Immature natural killer cell (primary cell): ENCODE results near the gene PCAT7. TPM values are rescaled to one million over a fixed set of nuclear protein-coding genes. Genes with fewer than 3 reads are reported as not detected.
"Not testable (repeated sequence)": the region's sequence is repeated elsewhere in the genome, so short reads cannot be mapped to it uniquely, and the experiment has no call there.

Source experiments
- DNase-seq, 3 donors: peaks; one replicate each; pipeline ENCODE4 v3.0.0; 2022; ENCODE audit warnings: mixed read lengths in 1 of 3
- H3K27ac Mint-ChIP-seq, 6 donors: one replicate each; pipeline ENCODE4 v1.8.0; 2020; ENCODE audit warnings: mixed read lengths in 6 of 6, mild to moderate bottlenecking in 5 of 6, inconsistent platforms in 4 of 6, moderate library complexity in 3 of 6
- H3K27me3 Mint-ChIP-seq, 3 donors: one replicate each; pipeline ENCODE4 v1.8.0; 2020 to 2021; ENCODE audit warnings: low read depth in 3 of 3, mild to moderate bottlenecking in 3 of 3, mixed read lengths in 3 of 3, moderate library complexity in 3 of 3, inconsistent platforms in 1 of 3
- H3K36me3 Mint-ChIP-seq, 3 donors: one replicate each; pipeline ENCODE4 v1.8.0; 2020; ENCODE audit warnings: mixed read lengths in 3 of 3, inconsistent platforms in 2 of 3, mild to moderate bottlenecking in 2 of 3
- H3K4me1 Mint-ChIP-seq, 2 donors: one replicate each; pipeline ENCODE4 v1.8.0; 2020; ENCODE audit warnings: inconsistent platforms in 2 of 2, mild to moderate bottlenecking in 2 of 2, mixed read lengths in 2 of 2, moderate library complexity in 1 of 2
- H3K4me3 Mint-ChIP-seq, 5 donors: one replicate each; pipeline ENCODE4 v1.8.0; 2020; ENCODE audit warnings: mild to moderate bottlenecking in 5 of 5, mixed read lengths in 5 of 5, inconsistent platforms in 3 of 5, moderate library complexity in 3 of 5
- H3K9me3 Mint-ChIP-seq, 6 donors: one replicate each; pipeline ENCODE4 v1.8.0; 2020; ENCODE audit warnings: mild to moderate bottlenecking in 6 of 6, mixed read lengths in 6 of 6, inconsistent platforms in 4 of 6, moderate library complexity in 3 of 6
- polyA plus RNA-seq, 3 donors: library from polyadenylated mRNA; unstranded; fragments of 300-500 nt; fragmentation: Illumina TruSeq; gene quantifications; one replicate each; pipeline ENCODE4 v1.2.3, GENCODE V29; 2021

PCAT7 gene
- polyA plus RNA-seq, 3 donors from 2014 or later = not detected

DNA sequence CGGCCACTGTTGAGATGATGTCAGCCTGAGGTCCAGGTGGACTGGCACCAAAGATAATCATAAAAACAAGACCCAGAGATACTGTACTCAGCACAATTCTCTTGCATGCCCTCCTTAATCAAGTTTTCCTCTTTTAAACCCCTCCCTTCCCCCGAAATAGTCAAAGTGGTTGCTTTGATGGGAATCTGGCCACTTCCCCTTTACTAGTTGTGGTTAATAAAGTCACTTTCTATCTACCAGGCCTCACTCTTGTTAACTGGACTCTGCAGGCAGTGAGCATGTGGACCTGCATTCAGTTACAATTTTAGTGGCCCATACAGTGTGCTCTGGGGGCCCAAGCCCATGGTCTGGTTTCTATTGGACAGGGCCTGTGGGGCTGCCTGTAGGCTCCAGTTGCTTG lies 21.2 kb downstream of the PCAT7 start:
- Mint-ChIP-seq H3K9me3 (no peaks in the 10 kb centered on the region), H3K27me3 (peaks cover 7 to 11% (median 10%) of the 10 kb centered on the region in 3 donors)

DNA sequence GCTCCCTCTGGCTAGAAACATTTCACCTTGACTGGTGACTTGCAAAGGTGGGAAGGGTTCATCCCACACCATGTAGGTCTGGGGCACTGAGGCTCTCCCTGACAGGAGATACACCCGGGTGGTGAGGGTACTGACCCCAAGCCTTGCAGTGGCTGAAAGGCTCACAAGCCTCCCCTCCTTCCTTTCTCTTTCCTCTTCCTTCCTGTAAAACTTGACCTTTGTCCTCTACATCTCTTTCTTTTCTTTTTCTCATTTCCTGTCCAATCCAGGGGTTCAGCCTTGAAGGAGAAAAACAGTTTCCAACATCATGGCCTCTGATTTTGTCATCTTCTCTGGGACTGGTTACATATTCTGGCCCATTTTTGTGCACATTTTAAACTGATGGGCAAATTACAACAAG lies 22.2 kb downstream of the PCAT7 start:
- H3K4me3 Mint-ChIP-seq = no peak overlapping the region
- H3K36me3 Mint-ChIP-seq = no peaks in the 10 kb centered on the region
- H3K4me1 Mint-ChIP-seq = no peaks in the 10 kb centered on the region
- no peak for DNase-seq
- no peak overlapping the region for H3K27ac Mint-ChIP-seq
- no peaks in the 10 kb centered on the region for H3K9me3 Mint-ChIP-seq
- peaks cover 7 to 11% (median 10%) of the 10 kb centered on the region in 3 donors for H3K27me3 Mint-ChIP-seq

More for the DNA sequence above, 21.2 kb downstream of the PCAT7 start:
- no peaks in the 10 kb centered on the region for H3K4me1 Mint-ChIP-seq
- H3K27ac Mint-ChIP-seq = no peak overlapping the region
- no peak for DNase-seq
- H3K4me3 Mint-ChIP-seq = no peak overlapping the region
- no peaks in the 10 kb centered on the region for H3K36me3 Mint-ChIP-seq

DNA sequence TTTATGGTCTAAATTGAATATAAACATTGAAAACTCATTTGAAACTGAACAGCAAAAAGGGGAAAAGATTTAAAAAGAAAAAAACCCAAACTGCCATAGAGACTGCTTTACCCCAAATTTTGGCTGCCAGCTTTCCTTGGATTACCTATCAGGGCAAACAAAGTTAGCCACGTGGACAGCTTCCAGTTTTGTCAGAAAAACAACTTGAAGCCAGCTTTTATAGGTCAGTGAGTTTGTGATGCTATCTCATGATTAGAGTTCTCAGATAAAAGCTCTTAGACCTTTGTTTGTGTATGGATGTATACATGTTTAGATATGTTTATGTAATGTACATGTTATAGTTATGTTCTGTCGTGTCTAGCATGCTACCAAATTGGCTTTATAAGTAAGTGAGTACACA lies 22.7 kb downstream of the PCAT7 start:
- Mint-ChIP-seq H3K36me3 (no peaks in the 10 kb centered on the region), H3K27ac (no peak overlapping the region)

DNA sequence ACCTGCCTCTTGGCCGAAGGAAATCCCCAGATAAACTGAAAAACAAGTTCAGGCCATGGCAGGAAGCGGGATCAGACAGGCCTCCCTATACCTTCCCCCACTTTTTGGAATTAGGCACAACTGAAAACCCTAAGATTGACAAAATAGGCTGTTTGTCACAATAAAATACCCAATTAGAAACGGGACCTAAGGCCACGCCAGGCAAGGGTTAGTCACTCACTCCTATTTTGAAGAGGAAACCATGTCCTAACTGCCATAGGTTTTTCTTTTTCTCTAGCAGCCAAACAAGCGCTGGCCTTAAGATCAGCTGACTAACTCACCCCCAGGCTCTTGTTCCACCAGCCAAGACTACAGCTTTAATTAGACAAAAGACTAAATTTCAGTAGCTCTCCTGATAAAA lies 26.8 kb downstream of the PCAT7 start:
- no peak overlapping the region for H3K27ac Mint-ChIP-seq

More for the DNA sequence above, 22.7 kb downstream of the PCAT7 start:
- Mint-ChIP-seq H3K9me3 (no peaks in the 10 kb centered on the region), H3K4me3 (no peak overlapping the region), H3K4me1 (no peaks in the 10 kb centered on the region), H3K27me3 (peaks cover 9 to 11% (median 10%) of the 10 kb centered on the region in 3 donors)
- no peak for DNase-seq

DNA sequence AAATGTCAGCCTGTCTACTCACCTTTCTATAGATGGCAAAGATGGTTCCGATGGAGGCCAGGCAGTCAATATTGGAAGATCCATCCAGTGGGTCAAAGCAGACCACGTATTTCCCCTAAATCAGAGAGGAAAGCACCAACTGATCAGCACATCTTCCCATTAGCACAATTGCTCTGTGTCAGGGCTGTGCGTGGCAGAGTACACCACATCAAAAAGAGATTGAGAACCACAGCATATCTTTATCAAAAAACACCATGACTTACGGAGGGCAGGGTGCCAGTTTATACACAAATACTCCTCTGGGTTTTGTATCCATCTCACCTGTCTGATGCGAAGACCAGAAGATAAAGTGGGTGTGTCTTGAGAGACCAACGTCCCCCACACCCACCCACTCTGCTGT lies 29.7 kb downstream of the PCAT7 start:
- H3K4me1 Mint-ChIP-seq = no peaks in the 10 kb centered on the region
- DNase-seq = no peak
- no peak overlapping the region for H3K4me3 Mint-ChIP-seq
- no peaks in the 10 kb centered on the region for H3K36me3 Mint-ChIP-seq
- H3K27ac Mint-ChIP-seq = no peak overlapping the region
- H3K9me3 Mint-ChIP-seq = no peaks in the 10 kb centered on the region
- peaks cover 0 to 8% (median 3%) of the 10 kb centered on the region in 3 donors for H3K27me3 Mint-ChIP-seq

More for the DNA sequence above, 26.8 kb downstream of the PCAT7 start:
- Mint-ChIP-seq H3K36me3 (no peaks in the 10 kb centered on the region), H3K4me3 (no peak overlapping the region), H3K4me1 (no peaks in the 10 kb centered on the region), H3K9me3 (no peaks in the 10 kb centered on the region), H3K27me3 (peaks cover 3 to 6% (median 3%) of the 10 kb centered on the region in 3 donors)
- no peak for DNase-seq

DNA sequence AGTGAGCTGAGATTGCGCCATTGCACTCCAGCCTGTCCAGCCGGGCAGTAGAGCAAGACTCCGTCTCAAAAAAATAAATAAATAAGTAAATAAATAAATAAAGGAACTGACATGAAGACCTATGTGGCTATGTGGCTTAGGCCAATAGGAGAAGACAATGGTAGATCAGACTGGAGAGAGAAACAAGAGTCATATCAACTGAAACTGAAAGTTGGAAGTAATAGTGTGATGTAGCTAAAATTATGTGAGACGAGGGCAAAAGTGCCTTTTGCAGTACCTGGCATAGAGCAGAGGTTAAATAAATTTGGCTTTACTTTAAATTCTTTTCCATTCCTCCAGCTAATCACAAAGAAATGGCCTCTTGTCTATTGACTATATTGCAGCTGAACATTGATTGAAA lies 31.4 kb downstream of the PCAT7 start:
- Mint-ChIP-seq H3K4me1 (no peaks in the 10 kb centered on the region), H3K4me3 (no peak overlapping the region), H3K36me3 (no peaks in the 10 kb centered on the region), H3K27me3 (peaks cover 3 to 11% (median 4%) of the 10 kb centered on the region in 3 donors), H3K9me3 (no peaks in the 10 kb centered on the region), H3K27ac (no peak overlapping the region)
- DNase-seq = no peak

DNA sequence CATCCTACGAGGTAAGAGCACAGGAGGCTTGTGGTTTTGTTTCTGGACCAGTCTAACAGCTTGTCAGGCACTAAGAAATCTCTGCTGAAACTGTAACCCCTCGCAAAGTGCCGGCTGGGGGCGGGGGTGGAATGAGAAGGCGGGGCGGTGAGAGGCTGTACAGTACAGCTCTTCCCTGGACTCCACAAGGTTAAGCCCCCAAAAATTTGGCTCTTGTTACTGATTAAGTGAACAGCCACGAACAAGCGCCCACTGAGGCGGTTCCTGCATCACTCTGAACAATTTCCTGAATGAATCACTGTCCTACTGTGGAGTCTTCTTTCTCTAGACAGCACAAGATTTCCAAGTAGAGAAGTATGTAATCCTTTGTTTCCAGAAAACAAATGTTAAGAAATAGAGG lies 31.9 kb downstream of the PCAT7 start:
- Mint-ChIP-seq H3K4me3 (no peak overlapping the region), H3K4me1 (no peaks in the 10 kb centered on the region), H3K27ac (no peak overlapping the region), H3K36me3 (no peaks in the 10 kb centered on the region), H3K9me3 (no peaks in the 10 kb centered on the region), H3K27me3 (peaks cover 3 to 11% (median 4%) of the 10 kb centered on the region in 3 donors)
- DNase-seq = no peak

DNA sequence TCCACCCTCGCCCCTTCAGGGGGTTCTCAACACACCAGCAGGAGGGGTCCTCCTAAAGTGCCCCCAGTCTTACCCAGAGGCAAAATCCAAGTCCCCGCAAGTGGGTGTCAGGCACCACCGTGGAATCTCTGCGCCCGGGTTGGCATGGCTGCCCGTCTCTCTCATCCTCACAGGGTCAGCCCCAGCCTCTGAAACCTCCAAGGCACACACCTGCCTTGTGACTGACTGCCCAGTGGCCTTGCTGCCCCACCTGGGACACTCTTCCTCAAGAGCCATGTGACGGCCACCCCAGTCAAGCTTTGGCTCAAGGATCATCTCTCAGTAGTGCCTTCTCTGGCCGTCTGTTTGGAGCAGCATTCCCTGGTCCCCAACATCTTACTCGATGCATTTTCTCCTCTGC lies 33.8 kb downstream of the PCAT7 start:
- Mint-ChIP-seq H3K36me3 (no peaks in the 10 kb centered on the region), H3K27ac (no peak overlapping the region), H3K4me1 (no peaks in the 10 kb centered on the region), H3K9me3 (no peaks in the 10 kb centered on the region), H3K27me3 (peaks cover 4 to 6% (median 5%) of the 10 kb centered on the region in 3 donors), H3K4me3 (peak overlapping the region in 1 of 5 donors; percentile 18)
- no peak for DNase-seq

DNA sequence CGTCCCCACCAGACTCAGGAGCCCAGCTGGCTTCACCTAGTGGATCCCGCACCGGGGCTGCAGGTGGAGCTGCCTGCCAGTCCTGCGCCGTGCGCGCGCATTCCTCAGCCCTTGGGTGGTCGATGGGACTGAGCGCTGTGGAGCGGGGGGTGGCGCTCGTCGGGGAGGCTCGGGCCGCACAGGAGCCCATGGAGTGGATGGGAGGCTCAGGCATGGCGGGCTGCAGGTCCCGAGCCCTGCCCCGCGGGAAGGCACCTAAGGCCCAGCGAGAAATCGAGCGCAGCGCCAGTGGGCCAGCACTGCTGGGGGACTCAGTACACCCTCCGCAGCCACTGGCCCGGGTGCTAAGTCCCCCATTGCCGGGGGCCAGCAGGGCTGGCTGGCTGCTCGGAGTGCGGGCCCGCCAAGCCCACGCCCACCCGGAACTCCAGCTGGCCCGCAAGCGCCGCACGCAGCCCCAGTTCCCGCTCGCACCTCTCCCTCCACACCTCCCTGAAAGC lies 36.2 kb downstream of the PCAT7 start:
- not testable (repeated sequence) for H3K36me3 Mint-ChIP-seq

DNA sequence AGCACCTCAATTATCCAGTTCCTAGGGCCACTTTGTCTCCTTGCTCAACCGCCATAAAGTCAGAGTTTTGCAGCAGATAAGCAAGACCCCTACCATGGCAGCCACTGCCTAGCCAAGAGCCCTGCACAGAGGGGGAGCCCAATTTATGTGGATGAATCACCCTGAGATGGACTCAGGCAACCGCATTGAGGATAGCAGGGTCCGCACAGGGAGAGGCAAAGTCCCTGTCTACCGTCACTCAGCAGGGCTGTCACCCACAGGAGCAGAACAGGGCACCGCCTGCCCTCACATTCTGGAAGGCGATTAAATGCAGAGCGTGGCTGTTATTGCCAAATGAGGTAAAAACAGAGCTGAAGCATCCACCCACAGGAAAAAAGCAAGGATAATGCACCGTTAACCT lies 37.0 kb downstream of the PCAT7 start:
- Mint-ChIP-seq H3K36me3 (no peaks in the 10 kb centered on the region), H3K27me3 (peaks cover 2 to 6% (median 4%) of the 10 kb centered on the region in 3 donors), H3K9me3 (no peaks in the 10 kb centered on the region), H3K4me3 (no peak overlapping the region), H3K27ac (no peak overlapping the region), H3K4me1 (no peaks in the 10 kb centered on the region)
- no peak for DNase-seq

More for the DNA sequence above, 36.2 kb downstream of the PCAT7 start:
- H3K4me3 Mint-ChIP-seq, H3K27ac Mint-ChIP-seq, H3K9me3 Mint-ChIP-seq, DNase-seq, H3K4me1 Mint-ChIP-seq, H3K27me3 Mint-ChIP-seq: not testable (repeated sequence)

DNA sequence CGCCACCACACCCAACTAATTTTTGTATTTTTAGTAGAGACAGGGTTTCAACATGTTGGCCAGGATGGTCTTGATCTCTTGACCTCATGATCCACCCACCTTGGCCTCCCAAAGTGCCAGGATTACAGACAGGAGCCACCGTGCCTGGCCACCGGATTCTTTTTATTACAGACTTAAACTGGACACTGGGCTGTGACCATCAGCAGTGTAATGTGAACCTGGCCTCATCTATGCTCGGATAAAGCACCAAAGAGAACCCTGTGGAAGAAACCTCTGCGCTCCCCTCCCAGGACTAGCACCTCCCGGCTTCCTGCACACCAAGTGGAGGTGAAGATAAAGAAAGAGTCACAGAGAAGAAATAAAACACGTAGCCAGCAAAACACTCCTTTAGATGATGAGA lies 37.8 kb downstream of the PCAT7 start:
- H3K9me3 Mint-ChIP-seq, H3K36me3 Mint-ChIP-seq, H3K4me3 Mint-ChIP-seq, H3K27me3 Mint-ChIP-seq, H3K27ac Mint-ChIP-seq, H3K4me1 Mint-ChIP-seq, DNase-seq: not testable (repeated sequence)

DNA sequence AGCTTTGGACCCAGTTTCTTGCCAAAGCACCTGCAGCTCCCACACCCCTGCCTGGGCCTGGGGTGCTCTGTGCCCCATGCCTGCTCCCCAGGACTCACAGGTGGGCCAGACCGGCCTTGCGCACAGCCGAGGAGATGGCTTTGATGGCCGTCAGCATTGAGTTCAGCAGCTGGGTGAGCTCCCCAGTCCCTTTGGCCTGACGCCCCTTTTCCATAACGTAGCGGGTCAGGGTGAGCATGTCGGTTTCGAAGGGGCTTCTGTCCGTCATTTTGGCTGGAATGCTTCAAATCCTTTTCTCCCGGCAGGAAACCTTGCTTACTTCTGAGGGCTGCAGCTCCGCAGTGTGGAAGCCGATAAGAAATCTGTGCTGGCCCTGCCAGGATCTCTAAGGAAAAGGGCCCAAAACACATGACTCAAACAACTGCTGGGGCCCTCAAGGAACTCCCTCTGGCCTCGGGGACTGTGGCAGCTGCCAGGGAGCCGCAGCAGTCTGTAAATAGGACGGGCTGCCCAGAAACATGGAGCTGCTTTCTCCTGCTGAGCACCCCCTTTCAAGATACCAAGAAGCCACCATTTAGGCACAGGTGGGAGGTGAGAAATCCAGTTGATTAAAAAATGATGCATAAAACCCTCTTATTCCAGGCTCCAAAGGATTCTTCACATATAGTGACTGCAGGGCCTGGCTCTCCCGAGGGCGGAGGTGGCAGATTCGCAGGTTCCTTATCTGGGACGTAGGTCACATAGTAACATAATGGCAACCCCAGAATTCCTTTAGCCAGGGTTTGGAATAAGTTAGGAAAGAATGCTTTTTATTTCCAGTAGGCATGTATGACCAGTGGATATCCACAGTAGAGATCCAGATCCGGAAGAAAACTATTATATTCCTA lies 38.8 kb downstream of the PCAT7 start, which contains the start of gene FBP2:
FBP2 (minus strand) TSS at position 366 of the 887 bp plus-strand sequence; CDS start at position 268, 98 bp downstream.
- Mint-ChIP-seq H3K36me3 (no peaks in the 10 kb centered on the region), H3K27me3 (peaks cover 2 to 5% (median 4%) of the 10 kb centered on the region in 3 donors), H3K9me3 (no peaks in the 10 kb centered on the region), H3K4me3 (no peak within 1 kb of the TSS), H3K27ac (no peak within 1 kb of the TSS), H3K4me1 (no peaks in the 10 kb centered on the region)
- DNase-seq = no peak

DNA sequence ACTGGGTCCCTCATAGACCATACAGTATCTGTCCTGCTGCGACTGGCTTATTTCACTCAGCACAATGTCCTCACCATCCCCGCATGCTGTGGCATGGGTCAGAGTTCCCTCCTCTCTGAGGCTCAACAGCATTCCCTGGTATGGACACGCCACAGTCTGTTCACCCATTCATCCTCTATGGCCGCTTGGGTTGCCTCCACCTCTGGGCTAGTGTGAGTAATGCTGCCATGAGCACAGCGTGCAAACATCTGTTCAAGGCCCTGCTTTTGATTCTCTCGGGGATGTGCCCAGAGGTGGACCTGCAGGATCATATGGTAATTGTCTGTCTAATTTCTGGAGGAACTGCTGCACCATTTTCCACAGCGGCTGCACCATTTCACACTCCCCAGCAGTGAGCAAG lies 44.2 kb downstream of the PCAT7 start:
- Mint-ChIP-seq H3K27me3 (peaks cover 2 to 3% (median 2%) of the 10 kb centered on the region in 3 donors), H3K4me1 (peaks cover 6 to 10% of the 10 kb centered on the region in 2 donors), H3K4me3 (no peak overlapping the region), H3K36me3 (peaks cover 0 to 7% (median 4%) of the 10 kb centered on the region in 3 donors), H3K27ac (no peak overlapping the region), H3K9me3 (no peaks in the 10 kb centered on the region)
- DNase-seq = no peak

DNA sequence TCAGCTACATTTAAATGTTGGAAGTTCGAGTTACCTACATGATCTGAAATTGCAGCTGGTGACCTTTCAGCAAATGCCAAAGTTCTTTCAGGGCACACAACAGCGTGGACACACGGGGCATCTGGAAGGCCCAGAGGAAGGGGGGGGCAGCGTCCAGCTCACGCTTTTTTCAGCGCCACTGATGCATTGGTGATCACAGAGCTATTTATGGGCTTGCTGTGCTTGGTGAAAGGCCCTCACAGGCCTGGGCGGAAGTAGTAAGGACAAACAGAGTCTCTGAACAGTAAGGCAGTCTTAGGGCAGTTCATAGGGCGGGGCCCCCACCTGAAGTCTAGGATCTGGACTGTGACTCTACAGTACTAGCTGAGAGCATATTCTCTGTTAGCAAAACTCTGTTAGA lies 45.4 kb downstream of the PCAT7 start:
- Mint-ChIP-seq H3K27ac (no peak overlapping the region), H3K4me3 (no peak overlapping the region), H3K36me3 (peaks cover 4 to 11% (median 4%) of the 10 kb centered on the region in 3 donors), H3K4me1 (peaks cover 6 to 10% of the 10 kb centered on the region in 2 donors), H3K9me3 (no peaks in the 10 kb centered on the region), H3K27me3 (peaks cover 2 to 3% (median 2%) of the 10 kb centered on the region in 3 donors)
- no peak for DNase-seq
